ENCODE results near the gene TMEM132A.
"Not testable (repeated sequence)": the region's sequence is repeated elsewhere in the genome, so short reads cannot be mapped to it uniquely, and the experiment has no call there.

TMEM132A gene

GRCh38 chr11:60954421-60954820 is 30.2 kb downstream of the TMEM132A start:
- Histone ChIP-seq H3K4me1 (ENCODE audit: insufficient read depth, low read length) (peaks cover 4% of the 10 kb centered on the region; the same call in 1 of the 2 replicates), H3K9ac (ENCODE audit: low read depth, low read length) (no peak overlapping the region), H3K36me3 (ENCODE audit: insufficient read depth, low read length) (no peaks in the 10 kb centered on the region), H3K9me3 (ENCODE audit: control insufficient read depth, insufficient read depth, low read length) (no peaks in the 10 kb centered on the region)

DNA sequence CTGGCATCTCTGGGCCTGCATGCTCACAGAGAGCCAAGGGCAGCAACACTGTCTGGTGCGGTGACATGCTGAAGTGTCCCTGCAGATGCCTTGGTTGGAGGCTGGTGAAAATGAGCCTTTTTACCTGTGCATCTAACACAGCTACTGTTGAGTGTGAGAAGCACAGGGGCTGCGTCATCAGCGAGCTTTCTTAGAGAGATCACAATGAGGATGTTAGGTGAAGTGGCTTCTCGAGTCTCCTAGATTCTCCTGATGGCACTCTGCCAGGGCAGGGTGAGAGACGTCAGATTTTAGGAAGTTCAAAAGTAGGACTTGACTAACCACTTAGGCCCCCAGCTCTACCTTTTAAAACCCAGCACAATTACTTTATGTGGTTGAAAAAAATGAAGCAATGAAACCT is 31.3 kb downstream of the TMEM132A start:
- no peaks in the 10 kb centered on the region; the same call in 1 of the 2 replicates for H3K9me3 ChIP-seq (ENCODE audit: control insufficient read depth, insufficient read depth, low read length)
- H3K4me1 ChIP-seq (ENCODE audit: insufficient read depth, low read length) = no peaks in the 10 kb centered on the region
- no peak overlapping the region for H3K9ac ChIP-seq (ENCODE audit: low read depth, low read length)
- no peaks in the 10 kb centered on the region for H3K36me3 ChIP-seq (ENCODE audit: insufficient read depth, low read length)

DNA sequence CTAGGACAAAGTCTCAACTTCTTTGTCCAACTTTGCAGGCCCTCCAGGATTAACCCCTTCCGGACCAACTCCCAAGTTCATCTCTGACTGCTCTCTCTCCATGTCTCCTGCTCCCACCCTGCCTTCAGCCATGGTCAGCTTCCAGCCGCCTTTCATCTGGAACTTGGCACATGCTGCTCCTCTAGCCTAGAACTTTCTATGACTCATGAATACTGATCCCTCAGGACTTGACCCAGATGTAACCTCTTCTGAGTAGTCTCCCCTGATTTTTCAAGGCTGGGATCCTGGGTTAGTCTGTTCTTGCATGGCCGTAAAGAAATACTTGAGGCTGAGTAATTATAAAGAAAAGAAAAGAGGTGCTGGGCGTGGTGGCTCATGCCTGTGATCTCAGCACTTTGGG is 32.9 kb downstream of the TMEM132A start:
- Histone ChIP-seq H3K36me3 (ENCODE audit: insufficient read depth, low read length) (no peaks in the 10 kb centered on the region), H3K9ac (ENCODE audit: low read depth, low read length) (no peak overlapping the region), H3K9me3 (ENCODE audit: control insufficient read depth, insufficient read depth, low read length) (no peaks in the 10 kb centered on the region; the same call in 1 of the 2 replicates), H3K4me1 (ENCODE audit: insufficient read depth, low read length) (no peaks in the 10 kb centered on the region)

- H3K36me3 ChIP-seq (ENCODE audit: insufficient read depth, low read length) = no peaks in the 10 kb centered on the region
- no peaks in the 10 kb centered on the region for H3K4me1 ChIP-seq (ENCODE audit: insufficient read depth, low read length)
- no peak overlapping the region for H3K9ac ChIP-seq (ENCODE audit: low read depth, low read length)
- H3K9me3 ChIP-seq (ENCODE audit: control insufficient read depth, insufficient read depth, low read length) = no peaks in the 10 kb centered on the region; the same call in 1 of the 2 replicates
Measured at GRCh38 chr11:60959431-60959830, 35.2 kb downstream of the TMEM132A start.

GRCh38 chr11:60960405-60960804 is 36.1 kb downstream of the TMEM132A start:
- Histone ChIP-seq H3K36me3 (ENCODE audit: insufficient read depth, low read length) (no peaks in the 10 kb centered on the region), H3K4me1 (ENCODE audit: insufficient read depth, low read length) (no peaks in the 10 kb centered on the region), H3K9me3 (ENCODE audit: control insufficient read depth, insufficient read depth, low read length) (no peaks in the 10 kb centered on the region; the same call in 1 of the 2 replicates), H3K9ac (ENCODE audit: low read depth, low read length) (no peak overlapping the region)

DNA sequence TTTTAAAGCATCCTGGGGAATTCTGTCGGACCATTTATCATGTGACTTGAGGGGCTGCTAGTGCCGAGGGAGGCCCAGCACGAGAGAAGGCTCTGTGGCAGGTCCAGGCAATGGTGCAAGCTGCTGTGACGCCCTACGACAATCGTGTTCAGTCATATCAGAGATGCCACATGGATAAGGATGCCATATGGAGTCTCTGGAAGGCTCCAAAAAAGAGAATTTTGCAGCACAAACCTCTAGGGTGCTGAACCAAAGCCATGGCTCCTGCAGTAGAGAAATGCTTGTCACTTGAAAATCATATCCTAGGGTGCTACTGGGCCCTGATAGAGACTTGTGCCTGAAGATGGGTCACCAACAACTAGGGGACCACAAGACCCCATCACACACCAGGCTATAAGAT is 40.5 kb downstream of the TMEM132A start:
- Histone ChIP-seq H3K9me3 (ENCODE audit: control insufficient read depth, insufficient read depth, low read length) (peaks cover 6% of the 10 kb centered on the region; the same call in 1 of the 2 replicates), H3K36me3 (ENCODE audit: insufficient read depth, low read length) (no peaks in the 10 kb centered on the region), H3K9ac (ENCODE audit: low read depth, low read length) (no peak overlapping the region), H3K4me1 (ENCODE audit: insufficient read depth, low read length) (no peaks in the 10 kb centered on the region)

GRCh38 chr11:60966890-60967289 is 42.6 kb downstream of the TMEM132A start:
- H3K9ac ChIP-seq (ENCODE audit: low read depth, low read length) = no peak overlapping the region
- H3K36me3 ChIP-seq (ENCODE audit: insufficient read depth, low read length) = no peaks in the 10 kb centered on the region
- H3K4me1 ChIP-seq (ENCODE audit: insufficient read depth, low read length) = no peaks in the 10 kb centered on the region
- H3K9me3 ChIP-seq (ENCODE audit: control insufficient read depth, insufficient read depth, low read length) = peaks cover 6% of the 10 kb centered on the region; the same call in 1 of the 2 replicates

DNA sequence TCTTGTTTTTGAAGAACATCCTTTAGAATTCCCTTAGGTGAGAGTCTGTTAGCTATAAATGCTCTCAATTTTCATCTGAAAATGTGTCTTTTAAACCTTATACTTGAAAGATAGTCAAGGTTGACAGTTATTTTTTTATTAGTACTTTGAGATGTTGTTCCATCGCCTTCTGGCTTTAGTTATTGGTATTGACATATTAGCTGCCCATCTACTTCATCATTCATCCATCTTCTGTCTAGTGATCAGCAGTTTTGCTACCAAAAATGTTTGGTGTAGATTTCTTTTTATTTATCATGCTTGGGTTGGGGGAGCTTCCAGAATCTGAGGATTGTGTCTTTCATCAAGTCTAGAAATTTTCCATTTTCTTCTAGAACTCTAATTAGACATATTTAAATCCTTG is 44.0 kb downstream of the TMEM132A start:
- H3K4me1 ChIP-seq (ENCODE audit: insufficient read depth, low read length) = no peaks in the 10 kb centered on the region

DNA sequence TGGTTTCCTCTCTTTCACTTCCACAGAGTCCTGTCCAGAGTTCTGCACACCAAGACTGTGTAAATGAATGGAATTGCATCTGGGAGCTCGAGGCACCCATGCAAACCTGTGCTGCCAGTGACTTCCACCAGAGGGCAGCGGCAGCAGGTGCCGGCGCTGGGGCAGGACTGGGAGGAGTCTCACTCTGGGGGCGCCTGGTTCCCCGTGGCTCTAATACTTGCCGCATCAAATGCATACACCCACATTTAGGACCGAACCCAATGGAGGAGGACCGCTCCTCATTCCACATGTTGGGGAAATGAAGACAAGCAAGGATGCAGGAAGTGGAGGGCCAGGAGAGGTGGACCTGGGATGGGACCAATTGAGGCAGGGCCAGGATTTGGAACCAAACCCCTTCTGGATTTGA is 46.1 kb downstream of the TMEM132A start:
- Histone ChIP-seq H3K36me3 (ENCODE audit: insufficient read depth, low read length) (no peaks in the 10 kb centered on the region), H3K9me3 (ENCODE audit: control insufficient read depth, insufficient read depth, low read length) (peaks cover 6% of the 10 kb centered on the region; the same call in 1 of the 2 replicates), H3K4me1 (ENCODE audit: insufficient read depth, low read length) (no peaks in the 10 kb centered on the region), H3K9ac (ENCODE audit: low read depth, low read length) (no peak overlapping the region)

More for the DNA sequence above, 44.0 kb downstream of the TMEM132A start:
- Histone ChIP-seq H3K36me3 (ENCODE audit: insufficient read depth, low read length) (no peaks in the 10 kb centered on the region), H3K9me3 (ENCODE audit: control insufficient read depth, insufficient read depth, low read length) (peaks cover 6% of the 10 kb centered on the region; the same call in 1 of the 2 replicates), H3K9ac (ENCODE audit: low read depth, low read length) (no peak overlapping the region)

GRCh38 chr11:60970890-60971289 is 46.6 kb downstream of the TMEM132A start:
- H3K9me3 ChIP-seq (ENCODE audit: control insufficient read depth, insufficient read depth, low read length) = peaks cover 6% of the 10 kb centered on the region; the same call in 1 of the 2 replicates
- no peaks in the 10 kb centered on the region for H3K36me3 ChIP-seq (ENCODE audit: insufficient read depth, low read length)
- H3K9ac ChIP-seq (ENCODE audit: low read depth, low read length) = no peak overlapping the region
- H3K4me1 ChIP-seq (ENCODE audit: insufficient read depth, low read length) = no peaks in the 10 kb centered on the region

GRCh38 chr11:60971520-60971919 is 47.3 kb downstream of the TMEM132A start, which contains the start of gene CD6:
Gene CD6, plus strand, starts transcription at chr11:60971680. Its CDS starts 186 bp downstream, at chr11:60971866.
- Histone ChIP-seq H3K9ac (ENCODE audit: low read depth, low read length) (no peak within 1 kb of the TSS), H3K4me1 (ENCODE audit: insufficient read depth, low read length) (no peaks in the 10 kb centered on the region), H3K36me3 (ENCODE audit: insufficient read depth, low read length) (no peaks in the 10 kb centered on the region), H3K9me3 (ENCODE audit: control insufficient read depth, insufficient read depth, low read length) (peaks cover 6% of the 10 kb centered on the region; the same call in 1 of the 2 replicates)

GRCh38 chr11:60972182-60973030 is 48.1 kb downstream of the TMEM132A start:
- H3K4me1 ChIP-seq (ENCODE audit: insufficient read depth, low read length) = no peaks in the 10 kb centered on the region
- H3K9ac ChIP-seq (ENCODE audit: low read depth, low read length) = no peak overlapping the region
- H3K36me3 ChIP-seq (ENCODE audit: insufficient read depth, low read length) = no peaks in the 10 kb centered on the region
- 0 out of 2 replicates have a peak, but pooled peaks cover 3% of the 10 kb centered on the region for H3K9me3 ChIP-seq (ENCODE audit: control insufficient read depth, insufficient read depth, low read length)

- Histone ChIP-seq H3K9ac (ENCODE audit: low read depth, low read length) (no peak overlapping the region), H3K9me3 (ENCODE audit: control insufficient read depth, insufficient read depth, low read length) (no peaks in the 10 kb centered on the region), H3K4me1 (ENCODE audit: insufficient read depth, low read length) (no peaks in the 10 kb centered on the region), H3K36me3 (ENCODE audit: insufficient read depth, low read length) (no peaks in the 10 kb centered on the region)
Measured at GRCh38 chr11:60973699-60974098, 49.4 kb downstream of the TMEM132A start.

- H3K9me3 ChIP-seq (ENCODE audit: control insufficient read depth, insufficient read depth, low read length); H3K4me1 ChIP-seq (ENCODE audit: insufficient read depth, low read length); H3K9ac ChIP-seq (ENCODE audit: low read depth, low read length); H3K36me3 ChIP-seq (ENCODE audit: insufficient read depth, low read length): not testable (repeated sequence)
Measured at GRCh38 chr11:60974316-60974715, 50.1 kb downstream of the TMEM132A start.

- H3K4me1 ChIP-seq (ENCODE audit: insufficient read depth, low read length) = no peaks in the 10 kb centered on the region
Measured at GRCh38 chr11:60974726-60975125, 50.5 kb downstream of the TMEM132A start.

More at GRCh38 chr11:60974726-60975125, 50.5 kb downstream of the TMEM132A start:
- no peaks in the 10 kb centered on the region for H3K9me3 ChIP-seq (ENCODE audit: control insufficient read depth, insufficient read depth, low read length)
- no peaks in the 10 kb centered on the region for H3K36me3 ChIP-seq (ENCODE audit: insufficient read depth, low read length)
- H3K9ac ChIP-seq (ENCODE audit: low read depth, low read length) = no peak overlapping the region

All from ES-I3 (cell line).